ENCODE results near the gene SRCIN1.
"Not testable (repeated sequence)": the region's sequence is repeated elsewhere in the genome, so short reads cannot be mapped to it uniquely, and the experiment has no call there.

SRCIN1 gene

GRCh38 chr17:38507921-38508569 is 97.7 kb downstream of the SRCIN1 start:
- DNase-seq, result no peak

DNA sequence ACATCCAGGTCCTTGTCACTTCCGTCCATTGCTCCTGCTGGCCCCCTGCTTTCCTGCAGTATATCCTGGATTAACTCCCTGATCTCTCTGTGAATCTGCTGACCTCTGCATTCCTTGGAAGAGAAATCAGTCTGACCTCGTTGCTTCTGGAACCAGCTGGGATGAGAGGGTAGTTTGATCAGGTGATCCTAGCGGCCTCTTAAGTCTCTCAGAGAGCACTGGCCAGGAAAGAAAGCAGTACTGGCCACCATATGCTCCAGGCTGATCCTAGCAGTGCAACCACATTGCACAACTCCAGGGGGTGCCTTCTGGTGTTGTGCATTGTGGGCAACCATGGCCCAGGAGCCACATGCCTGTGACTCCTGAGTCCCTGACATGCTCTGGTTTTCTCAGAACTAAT is 98.3 kb downstream of the SRCIN1 start:
- no peak for DNase-seq

GRCh38 chr17:38504216-38504615 is 101.5 kb downstream of the SRCIN1 start:
- no peak for DNase-seq

GRCh38 chr17:38503286-38503913 is 102.4 kb downstream of the SRCIN1 start:
- peak in 1 of 3 donors; percentile 8 for DNase-seq

- DNase-seq, result not testable (repeated sequence)
Measured at GRCh38 chr17:38501718-38502117, 104.0 kb downstream of the SRCIN1 start.

DNA sequence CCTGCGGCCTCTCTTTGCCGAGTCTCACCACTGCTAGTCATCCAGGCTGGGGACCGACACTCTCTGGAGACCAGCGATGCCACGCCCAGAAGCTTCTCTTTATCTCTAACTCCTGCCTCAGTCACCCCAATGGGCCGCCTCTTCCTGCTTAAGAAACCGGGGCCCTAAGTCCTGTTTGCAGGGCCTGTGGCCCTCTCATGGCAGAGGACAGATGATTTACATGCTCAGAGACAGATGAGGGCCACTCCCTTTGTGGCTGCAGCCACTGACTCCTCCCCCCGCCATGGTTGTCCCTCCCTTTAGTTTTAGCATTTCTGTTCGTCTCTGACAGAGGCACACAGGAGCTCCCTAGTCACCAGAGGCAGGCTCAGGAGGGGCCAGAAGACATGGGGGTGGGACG is 106.5 kb downstream of the SRCIN1 start:
- not testable (repeated sequence) for DNase-seq

- DNase-seq, result no peak
Measured at GRCh38 chr17:38498353-38498752, 107.4 kb downstream of the SRCIN1 start.

DNA sequence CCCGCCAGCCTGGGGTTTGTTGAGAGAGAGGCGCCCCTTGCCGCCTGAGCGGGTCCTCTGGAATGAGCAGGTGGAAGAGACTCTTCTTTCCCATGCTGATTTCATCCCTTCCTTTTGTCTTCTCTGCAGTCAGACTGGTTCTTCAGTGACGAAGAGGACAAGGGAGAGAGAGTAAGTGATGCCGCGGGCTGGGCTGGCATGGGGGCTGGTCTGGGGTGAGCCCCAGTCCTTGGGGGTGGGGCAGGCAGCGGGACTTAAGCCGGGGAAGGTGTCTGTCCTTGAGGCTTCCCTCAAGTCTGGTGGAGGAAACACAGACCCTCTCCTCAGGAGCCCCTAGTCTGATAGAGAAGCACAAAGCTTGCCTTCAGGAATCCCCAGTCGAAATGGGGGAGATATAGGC is 108.1 kb downstream of the SRCIN1 start:
- not testable (repeated sequence) for DNase-seq

DNA sequence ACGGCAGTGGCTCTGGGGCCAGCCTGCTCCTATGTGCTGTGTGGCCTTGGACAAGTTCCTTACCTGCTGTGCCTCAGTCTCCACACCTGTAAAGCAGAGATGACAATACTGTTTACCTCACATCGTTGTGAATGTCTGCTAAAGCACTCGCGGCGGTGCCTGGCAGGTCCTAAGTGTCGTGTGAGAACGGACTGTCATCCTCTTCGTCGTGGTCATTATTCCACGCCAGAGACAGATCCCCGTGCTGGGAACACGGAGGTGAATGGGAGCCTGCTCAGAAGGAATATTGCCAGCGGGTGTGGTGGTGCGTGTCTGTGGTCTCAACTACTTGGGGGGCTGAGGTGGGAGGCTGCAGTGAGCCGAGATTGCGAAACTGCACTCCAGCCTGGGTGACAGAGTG is 111.6 kb downstream of the SRCIN1 start:
- not testable (repeated sequence) for DNase-seq

DNA sequence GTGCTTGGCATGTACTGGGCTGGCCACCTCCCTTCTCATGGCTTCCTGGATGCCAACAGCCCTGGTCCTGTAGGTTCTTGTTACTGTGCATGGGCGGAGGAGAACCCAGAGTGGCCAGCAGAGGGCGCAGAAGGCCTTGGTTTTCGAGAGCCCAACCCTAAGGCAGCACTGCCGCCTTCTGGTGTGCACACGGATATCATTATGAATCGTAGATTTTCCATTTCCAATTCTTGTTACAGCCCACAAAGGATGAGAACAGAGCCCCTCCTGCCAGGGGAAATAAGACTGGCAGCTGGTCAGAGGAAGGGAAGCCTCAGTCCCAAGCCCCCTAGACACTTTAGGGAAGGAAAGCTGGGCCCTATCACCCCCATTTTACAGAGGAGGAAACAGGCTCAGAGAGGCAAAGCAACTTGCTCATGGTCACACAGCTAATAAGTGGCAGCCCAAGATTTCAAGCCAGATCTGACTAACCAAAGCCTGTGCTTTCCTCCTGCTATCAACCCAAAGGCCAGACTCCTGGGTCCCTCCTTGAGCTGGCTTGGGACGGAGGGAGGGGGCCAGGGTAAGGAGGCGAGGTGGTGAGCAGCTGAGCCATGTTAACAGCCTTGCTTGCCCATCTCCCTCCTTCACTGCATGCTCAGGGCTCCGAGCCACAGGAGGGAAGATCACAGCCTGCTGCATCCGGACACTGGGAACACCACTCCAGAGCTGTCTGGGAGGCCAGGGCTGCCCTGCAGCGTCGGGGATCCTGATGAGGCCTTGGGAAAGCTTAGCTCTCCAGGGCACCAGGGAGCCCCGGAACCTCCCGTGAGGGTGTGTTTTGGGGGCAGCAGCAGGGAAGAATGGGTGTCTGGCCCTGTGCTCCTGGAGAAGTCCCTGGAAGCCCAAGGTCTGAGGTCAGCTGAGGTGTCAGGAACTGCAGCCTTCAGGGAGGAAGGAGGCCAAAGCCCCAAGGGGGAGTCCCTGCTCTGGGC is 113.4 kb downstream of the SRCIN1 start:
- peak; percentile 91 to 95 (median 94) for DNase-seq

DNA sequence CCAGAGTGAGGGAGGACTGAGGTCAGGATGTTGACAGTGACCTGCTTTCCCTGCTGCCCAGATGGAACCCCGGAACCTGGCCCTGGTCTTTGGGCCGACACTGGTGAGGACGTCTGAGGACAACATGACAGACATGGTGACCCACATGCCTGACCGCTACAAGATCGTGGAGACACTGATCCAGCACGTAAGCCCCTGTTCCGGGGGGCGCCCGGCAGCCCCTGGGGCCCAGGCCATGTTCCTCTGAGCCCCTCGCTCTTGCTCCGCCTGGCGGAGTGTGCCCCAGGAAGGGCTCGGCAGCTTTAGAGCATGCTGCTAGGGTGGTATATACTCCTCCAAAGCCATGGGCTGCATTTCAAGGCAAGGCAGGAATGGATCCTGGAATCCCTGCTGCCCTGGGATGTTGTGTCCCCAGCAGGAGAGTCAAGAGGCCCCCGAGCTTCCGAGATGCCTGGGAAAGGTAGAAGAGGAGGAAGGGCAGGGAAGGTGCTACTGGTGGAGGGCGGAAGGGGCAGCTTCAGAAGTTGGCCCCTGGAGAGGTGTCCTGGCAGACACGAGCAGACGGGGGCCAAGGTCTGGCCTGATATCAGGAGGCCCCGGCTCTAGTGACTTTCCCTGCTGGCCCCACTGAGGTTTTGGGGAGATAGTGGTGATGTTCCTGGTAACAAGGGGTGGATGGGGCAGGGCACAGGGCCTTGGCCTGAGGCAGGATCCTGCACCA is 114.2 kb downstream of the SRCIN1 start:
- not testable (repeated sequence) for DNase-seq

- DNase-seq, result not testable (repeated sequence)
Measured at GRCh38 chr17:38489774-38490173, 116.0 kb downstream of the SRCIN1 start.

DNA sequence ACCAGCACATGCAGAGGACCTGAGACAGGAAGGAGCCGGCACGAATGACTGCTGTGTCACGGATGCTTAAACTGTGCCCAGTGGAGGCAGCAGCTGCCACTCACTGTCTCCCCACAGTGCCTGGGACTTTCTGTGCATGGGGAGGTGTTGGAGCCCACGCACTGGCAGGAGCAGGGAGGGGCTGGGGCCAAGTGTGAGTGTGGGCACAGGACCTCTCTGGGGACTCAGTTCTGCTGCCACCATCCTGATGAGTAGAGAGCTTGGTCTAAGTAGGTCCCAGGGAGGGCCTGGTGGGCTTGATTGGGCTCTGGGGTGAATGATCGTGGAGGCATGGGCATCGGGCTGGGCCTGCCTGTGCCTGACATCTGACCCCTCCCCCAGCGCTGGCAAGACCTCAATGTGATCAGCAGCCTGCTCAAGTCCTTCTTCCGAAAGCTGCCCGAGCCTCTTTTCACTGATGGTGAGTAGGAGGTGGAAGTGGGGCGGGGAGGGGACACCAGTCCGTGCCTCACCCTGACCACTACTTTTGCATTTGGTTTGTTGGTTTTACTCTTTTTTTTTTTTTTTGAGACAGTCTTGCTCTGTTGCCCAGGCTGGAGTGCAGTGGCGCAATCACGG is 120.0 kb downstream of the SRCIN1 start:
- peak in 1 of 3 donors; percentile 28 for DNase-seq

DNA sequence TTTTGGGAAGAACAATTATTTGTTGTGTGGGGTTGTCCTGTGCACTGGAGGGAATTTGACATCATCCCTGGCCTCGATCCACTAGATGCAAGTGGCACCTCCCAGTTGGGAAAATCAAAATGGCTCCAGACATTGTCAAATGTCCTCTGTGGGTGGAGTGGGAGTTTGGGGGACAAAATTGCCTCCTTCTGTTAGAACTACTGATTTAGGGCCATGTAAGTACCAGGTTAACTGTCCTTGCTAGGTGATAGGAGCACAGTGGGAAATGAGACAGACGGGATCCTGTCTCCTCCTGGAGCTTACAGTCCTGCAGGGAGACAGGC is 120.6 kb downstream of the SRCIN1 start:
- DNase-seq, result no peak

DNA sequence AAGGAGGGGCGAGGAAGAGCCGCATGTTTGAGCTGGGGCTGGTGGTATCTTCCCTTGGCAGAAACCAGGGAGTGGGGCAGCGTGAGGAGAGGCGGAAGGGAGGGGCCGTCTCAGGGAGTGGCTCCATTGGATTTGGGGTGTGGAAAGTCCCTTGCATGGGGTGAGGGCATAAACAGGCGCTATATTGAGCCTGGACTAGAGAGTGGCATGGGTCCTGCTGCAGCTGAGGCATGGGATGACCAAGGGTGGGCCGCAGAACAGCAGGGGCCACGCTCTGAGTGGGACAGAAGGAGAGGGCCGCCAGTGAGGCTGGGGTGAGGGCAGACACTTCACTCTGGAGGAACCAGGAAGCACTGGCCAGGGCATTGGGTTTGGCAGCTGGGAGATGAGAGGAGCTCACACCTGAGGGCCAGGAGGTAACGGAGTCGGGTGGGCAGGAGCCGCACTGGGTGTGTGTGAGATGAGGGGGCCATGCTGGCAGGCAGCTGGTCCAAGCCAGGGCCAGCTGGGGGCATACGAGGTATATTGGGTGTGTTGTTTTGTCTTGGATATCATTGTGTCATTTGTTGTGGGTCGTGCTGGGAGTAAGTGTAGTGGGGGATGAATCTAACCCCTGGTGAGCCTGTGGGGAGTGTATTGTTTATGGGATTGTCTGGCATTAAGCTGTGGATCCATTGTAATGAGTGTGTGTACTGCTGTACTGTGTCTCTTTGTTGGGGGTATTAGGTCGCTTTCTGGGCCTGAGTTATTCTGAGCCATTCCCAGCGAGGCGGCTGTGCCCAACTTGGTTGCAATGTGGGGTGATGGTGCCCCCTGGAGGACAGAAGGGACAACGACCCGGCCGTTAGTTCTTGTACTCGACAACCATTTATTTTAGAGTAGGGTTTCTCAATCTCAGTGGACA is 121.3 kb downstream of the SRCIN1 start:
- peak; percentile 77 to 81 (median 79) for DNase-seq

GRCh38 chr17:38482700-38483043 is 123.1 kb downstream of the SRCIN1 start:
- not testable (repeated sequence) for DNase-seq

DNA sequence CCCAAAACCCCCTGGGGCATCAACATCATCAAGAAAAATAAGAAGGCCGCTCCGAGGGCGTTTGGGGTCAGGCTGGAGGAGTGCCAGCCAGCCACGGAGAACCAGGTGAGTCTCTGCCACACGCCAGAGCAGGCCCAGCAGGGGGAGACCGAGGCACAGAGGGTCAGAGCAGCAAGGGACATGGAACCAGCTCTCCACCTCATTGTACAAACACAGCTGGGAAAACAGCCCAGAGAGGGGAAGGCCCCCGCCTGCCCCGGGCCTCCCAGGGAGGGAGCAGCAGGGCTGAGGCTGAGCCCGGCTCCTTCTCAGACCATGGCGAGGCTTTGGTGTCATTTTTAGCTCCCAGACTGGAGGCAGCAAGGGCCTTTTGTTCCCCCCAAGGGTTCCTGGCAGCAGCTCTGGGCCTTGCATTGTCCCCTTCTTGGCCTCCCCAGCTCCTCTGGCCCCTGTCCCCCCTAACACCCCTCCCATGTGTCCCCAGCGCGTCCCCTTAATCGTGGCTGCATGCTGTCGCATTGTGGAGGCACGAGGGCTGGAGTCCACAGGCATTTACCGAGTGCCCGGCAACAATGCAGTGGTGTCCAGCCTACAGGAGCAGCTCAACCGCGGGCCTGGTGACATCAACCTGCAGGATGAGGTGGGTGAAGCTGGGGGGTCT is 123.6 kb downstream of the SRCIN1 start:
- not testable (repeated sequence) for DNase-seq
